Smooth muscle cell (in vitro differentiated cells): ENCODE data around the gene TOMM7. TPM values are rescaled to one million over a fixed set of nuclear protein-coding genes. Genes with fewer than 3 reads are reported as not detected.

ENCODE experiments used
- DNase-seq: peaks from one replicate; lab custom pipeline; 2025; ENCODE audit not compliant: unreplicated experiment; lab: John Stamatoyannopoulos, UW
- H2AFZ ChIP-seq: fragments of 200-600 bp; sonication (generic); 2 replicates; pipeline ENCODE4 v1.6.0; 2016; ENCODE audit warnings: antibody characterized with exemption, low read depth, mild to moderate bottlenecking
- H3F3A ChIP-seq: fragments of 200-600 bp; sonication (generic); 2 replicates; pipeline ENCODE4 v1.6.0; 2017; ENCODE audit warnings: antibody characterized with exemption, low read depth
- H3K27ac ChIP-seq: fragments of 200-600 bp; sonication (generic); 2 replicates; pipeline ENCODE4 v1.5.1; 2016; ENCODE audit warnings: low read depth, mild to moderate bottlenecking
- H3K27me3 ChIP-seq: fragments of 200-600 bp; sonication (generic); 2 replicates; pipeline ENCODE4 v1.6.1; 2016; ENCODE audit warnings: low read depth, mild to moderate bottlenecking
- H3K36me3 ChIP-seq: fragments of 200-600 bp; sonication (generic); 2 replicates; pipeline ENCODE4 v1.5.1; 2016; ENCODE audit warnings: low read depth
- H3K4me1 ChIP-seq: fragments of 200-600 bp; sonication (generic); 2 replicates; pipeline ENCODE4 v1.5.1; 2016; ENCODE audit warnings: low read depth
- H3K4me2 ChIP-seq: fragments of 200-600 bp; sonication (generic); 2 replicates; pipeline ENCODE4 v1.6.0; 2016; ENCODE audit warnings: mild to moderate bottlenecking
- H3K4me3 ChIP-seq: fragments of 200-600 bp; sonication (generic); 2 replicates; pipeline ENCODE4 v1.5.1; 2016; ENCODE audit warnings: mild to moderate bottlenecking
- H3K79me2 ChIP-seq: fragments of 200-600 bp; sonication (generic); 2 replicates; pipeline ENCODE4 v1.6.0; 2016; ENCODE audit warnings: low read depth, mild to moderate bottlenecking
- H3K9ac ChIP-seq: fragments of 200-600 bp; sonication (generic); 2 replicates; pipeline ENCODE4 v1.6.0; 2016; ENCODE audit warnings: low read depth
- H3K9me3 ChIP-seq: fragments of 200-600 bp; sonication (generic); replicated peaks from 2 replicates; pipeline ENCODE4 v1.5.1; 2016; ENCODE audit warnings: low read depth
- H4K20me1 ChIP-seq: fragments of 200-600 bp; sonication (generic); 2 replicates; pipeline ENCODE4 v1.6.0; 2016; ENCODE audit warnings: low read depth
- WGBS: methylation state at CpG from one replicate; pipeline ENCODE4 v1.1.7; 2016; ENCODE audit warnings: low lambda C conversion rate; 5-methylcytosine and 5-hydroxymethylcytosine counted together
- polyA plus RNA-seq: library from polyadenylated mRNA; unstranded; fragments of >200 nt; fragmentation: Nextera tagmentation; extraction: Ambion mirVana; gene quantifications from 2 replicates; pipeline ENCODE4 v1.2.1, GENCODE V29; 2016
- total RNA-seq: library from RNA; depleted of rRNA; stranded (reverse); fragments of >200 nt; gene quantifications from 2 replicates; pipeline ENCODE4 v1.2.3, GENCODE V29; 2014
- TF ChIP-seq, protein P1 (sequence below): fragments of 200-600 bp; sonication (generic); IDR thresholded peaks from 2 replicates; pipeline ENCODE4 v1.5.1; 2017; ENCODE audit warnings: borderline replicate concordance, mild to moderate bottlenecking, antibody characterized with exemption; ENCODE audit not compliant: insufficient read depth, poor library complexity, severe bottlenecking

Gene TOMM7
- total and polyA plus RNA-seq, 2 experiments from 2014 or later, result 202 to 285 TPM

DNA sequence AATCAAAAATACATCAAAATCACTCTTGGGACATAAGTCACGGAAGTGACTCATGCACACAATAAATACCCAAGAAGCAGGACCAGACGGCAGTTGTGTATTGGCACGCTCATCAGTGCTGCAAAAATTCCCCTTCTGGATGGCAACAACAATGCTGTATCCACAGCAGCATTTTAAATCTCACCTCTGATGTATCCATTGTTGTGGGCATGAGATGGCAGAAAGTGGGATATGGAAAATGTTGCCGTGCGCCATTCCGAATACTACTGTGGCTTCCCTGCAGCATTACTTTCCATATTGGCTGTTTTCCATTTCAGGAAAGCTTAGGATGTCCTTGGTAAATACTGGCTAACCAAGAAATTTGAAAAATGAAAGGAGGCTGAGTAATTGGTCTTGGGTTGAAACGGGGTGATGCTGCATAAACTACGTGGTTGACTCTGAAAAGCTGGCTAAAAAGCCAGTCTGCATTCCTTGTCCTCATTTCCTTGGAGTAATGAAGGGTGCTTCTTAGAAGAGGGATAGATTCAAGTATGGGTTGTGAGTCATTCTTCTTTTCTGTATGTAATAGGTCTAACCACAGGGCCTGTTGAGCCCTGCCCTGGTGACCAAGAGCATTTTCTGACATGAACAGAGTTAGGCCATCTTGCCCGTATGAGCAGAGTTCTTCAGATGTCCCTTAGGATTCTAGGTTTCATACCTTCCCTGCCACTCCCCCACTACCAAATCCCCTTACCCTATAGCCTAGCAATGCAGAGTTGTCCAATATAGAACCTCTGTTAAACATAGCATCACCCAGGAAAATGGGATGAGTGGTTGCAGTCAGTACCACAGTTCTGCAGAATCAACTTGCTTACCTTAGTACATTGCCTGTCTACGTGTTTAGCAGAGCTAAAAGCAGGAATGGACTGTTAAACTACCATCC lies 36.3 kb upstream of the TOMM7 start:
- H2AFZ ChIP-seq, result peak overlapping the region; percentile 2
- peaks cover 18% of the 10 kb centered on the region for H3K4me1 ChIP-seq
- H3K9me3 ChIP-seq, result no peaks in the 10 kb centered on the region
- no peaks in the 10 kb centered on the region for H4K20me1 ChIP-seq
- DNase-seq, result no peak
- TF ChIP-seq, protein P1, sequence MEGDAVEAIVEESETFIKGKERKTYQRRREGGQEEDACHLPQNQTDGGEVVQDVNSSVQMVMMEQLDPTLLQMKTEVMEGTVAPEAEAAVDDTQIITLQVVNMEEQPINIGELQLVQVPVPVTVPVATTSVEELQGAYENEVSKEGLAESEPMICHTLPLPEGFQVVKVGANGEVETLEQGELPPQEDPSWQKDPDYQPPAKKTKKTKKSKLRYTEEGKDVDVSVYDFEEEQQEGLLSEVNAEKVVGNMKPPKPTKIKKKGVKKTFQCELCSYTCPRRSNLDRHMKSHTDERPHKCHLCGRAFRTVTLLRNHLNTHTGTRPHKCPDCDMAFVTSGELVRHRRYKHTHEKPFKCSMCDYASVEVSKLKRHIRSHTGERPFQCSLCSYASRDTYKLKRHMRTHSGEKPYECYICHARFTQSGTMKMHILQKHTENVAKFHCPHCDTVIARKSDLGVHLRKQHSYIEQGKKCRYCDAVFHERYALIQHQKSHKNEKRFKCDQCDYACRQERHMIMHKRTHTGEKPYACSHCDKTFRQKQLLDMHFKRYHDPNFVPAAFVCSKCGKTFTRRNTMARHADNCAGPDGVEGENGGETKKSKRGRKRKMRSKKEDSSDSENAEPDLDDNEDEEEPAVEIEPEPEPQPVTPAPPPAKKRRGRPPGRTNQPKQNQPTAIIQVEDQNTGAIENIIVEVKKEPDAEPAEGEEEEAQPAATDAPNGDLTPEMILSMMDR, result no peak
- peak overlapping the region; percentile 85 for H3K9ac ChIP-seq
- peak overlapping the region; percentile 98 for H3K27ac ChIP-seq
- peaks cover 46% of the 10 kb centered on the region for H3F3A ChIP-seq
- no peaks in the 10 kb centered on the region for H3K27me3 ChIP-seq
- WGBS, result 24% methylated on average over 10 of the region's 10 CpGs
- peak overlapping the region; percentile 66 for H3K4me2 ChIP-seq
- H3K36me3 ChIP-seq, result no peaks in the 10 kb centered on the region
- H3K4me3 ChIP-seq, result no peak overlapping the region
- H3K79me2 ChIP-seq, result no peaks in the 10 kb centered on the region

DNA sequence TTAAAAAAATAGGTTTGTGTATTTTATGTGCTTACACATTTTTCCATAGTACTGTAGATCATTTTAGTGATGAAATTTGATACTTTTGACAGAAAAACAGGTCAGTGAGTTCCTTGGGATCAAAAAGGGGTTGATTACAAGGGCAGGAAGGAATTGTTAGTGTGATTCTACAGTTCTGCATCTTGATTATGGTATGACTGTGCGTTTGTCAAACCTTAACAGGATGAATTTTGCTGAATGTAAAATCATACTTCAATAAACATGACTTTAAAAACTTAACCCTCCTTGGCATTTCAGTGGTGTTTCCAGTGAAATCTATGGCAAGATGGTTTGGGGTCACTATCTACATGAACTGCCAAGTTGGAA lies 35.6 kb upstream of the TOMM7 start:
- no peaks in the 10 kb centered on the region for H3K9me3 ChIP-seq
- no peak for DNase-seq
- H3K9ac ChIP-seq, result peak overlapping the region; percentile 85
- no peaks in the 10 kb centered on the region for H4K20me1 ChIP-seq
- WGBS, result 73% methylated on average over 1 of the region's 1 CpG
- H3F3A ChIP-seq, result peaks cover 46% of the 10 kb centered on the region
- H3K4me2 ChIP-seq, result peak overlapping the region; percentile 64
- H3K79me2 ChIP-seq, result no peaks in the 10 kb centered on the region
- H3K4me1 ChIP-seq, result peaks cover 18% of the 10 kb centered on the region
- TF ChIP-seq, protein P1, result no peak
- H3K27me3 ChIP-seq, result no peaks in the 10 kb centered on the region
- no peak overlapping the region for H3K4me3 ChIP-seq
- no peak overlapping the region for H2AFZ ChIP-seq
- H3K36me3 ChIP-seq, result no peaks in the 10 kb centered on the region
- H3K27ac ChIP-seq, result peak overlapping the region; percentile 98

DNA sequence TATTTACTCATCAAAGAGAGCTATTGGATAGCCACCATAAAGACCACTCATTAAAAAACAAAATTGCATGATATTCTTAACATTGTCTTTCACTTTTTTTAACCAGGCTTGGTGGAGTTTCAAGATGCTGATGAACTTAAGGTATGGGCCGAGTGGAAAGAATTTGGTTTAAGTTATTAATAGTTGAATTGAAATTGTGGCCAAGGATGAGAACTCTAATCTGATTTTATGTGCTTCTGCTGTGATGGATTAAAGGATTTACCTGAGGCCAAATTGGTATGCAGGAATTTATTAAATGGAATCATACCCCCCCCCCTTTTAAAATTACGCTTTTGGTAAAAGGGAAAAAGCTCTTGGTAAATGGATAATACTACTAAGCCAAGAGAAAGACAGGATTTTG lies 33.8 kb upstream of the TOMM7 start:
- H3K4me3 ChIP-seq, result no peak overlapping the region

More for the DNA sequence above, 33.8 kb upstream of the TOMM7 start:
- 88% methylated on average over 2 of the region's 2 CpGs for WGBS
- Histone ChIP-seq H3K27ac (peak overlapping the region; percentile 98), H2AFZ (no peak overlapping the region), H3K4me1 (peaks cover 18% of the 10 kb centered on the region), H4K20me1 (no peaks in the 10 kb centered on the region), H3K36me3 (no peaks in the 10 kb centered on the region), H3K4me2 (peak overlapping the region; percentile 92), H3K9ac (no peak overlapping the region), H3K9me3 (no peaks in the 10 kb centered on the region), H3K27me3 (no peaks in the 10 kb centered on the region), H3F3A (peaks cover 46% of the 10 kb centered on the region), H3K79me2 (no peaks in the 10 kb centered on the region)
- TF ChIP-seq, protein P1, result no peak
- no peak for DNase-seq
